VCaP (cell line): Measurements from ENCODE around the gene LMTK3.

Experiments used
- H3K27ac ChIP-seq: fragments of 450-650 bp; 2 replicates; pipeline ENCODE4 v1.5.1; 2017
- CTCF ChIP-seq: fragments of 450-650 bp; conservative IDR thresholded peaks from 2 replicates; pipeline ENCODE4 v1.5.1; 2017; ENCODE audit warnings: mild to moderate bottlenecking, moderate library complexity

Gene LMTK3

DNA sequence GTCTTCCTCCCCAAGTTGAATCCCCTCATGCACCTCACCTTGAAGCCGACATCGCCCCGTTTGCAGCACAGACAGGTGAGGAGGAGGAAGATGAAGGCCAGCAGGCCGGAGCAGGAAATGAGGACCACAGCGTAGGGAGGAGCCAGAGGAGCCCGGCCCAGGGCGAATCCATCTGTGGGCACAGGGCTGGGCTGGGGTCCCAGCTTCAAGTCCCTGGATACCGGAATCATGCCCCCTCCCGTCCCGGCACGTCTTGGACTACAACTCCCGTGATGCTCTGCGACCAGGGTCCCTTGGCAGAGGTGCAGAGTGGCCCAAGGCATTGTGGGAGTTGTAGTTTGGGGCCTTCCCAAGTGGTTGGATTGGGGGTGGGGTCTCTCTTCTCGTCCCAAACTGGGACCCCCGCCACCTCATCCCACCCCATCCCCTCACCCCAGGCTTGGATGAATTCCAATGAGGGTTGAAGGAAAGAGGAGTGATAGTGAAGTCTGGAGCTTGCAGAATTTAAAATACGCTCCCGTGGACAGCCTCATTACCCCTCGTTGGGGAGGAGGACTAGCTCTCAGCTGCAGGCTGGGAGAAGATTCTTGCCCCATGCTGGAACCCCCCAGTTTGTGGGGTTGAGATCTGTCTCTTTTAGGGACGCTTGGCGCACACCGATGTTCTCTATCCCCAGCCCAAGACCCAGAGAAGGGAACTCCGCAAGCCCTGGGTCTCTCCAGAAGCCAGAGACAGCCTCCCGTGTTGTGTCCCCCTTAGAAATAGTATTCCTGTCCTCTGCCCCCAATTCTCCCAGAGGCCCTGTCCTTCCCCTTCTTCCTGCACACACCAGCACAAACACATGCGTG lies 990 bp downstream of the LMTK3 start:
- H3K27ac ChIP-seq, result peak overlapping the region; percentile 52; the same call in 1 of the 2 replicates
- no peak for TF ChIP-seq CTCF

DNA sequence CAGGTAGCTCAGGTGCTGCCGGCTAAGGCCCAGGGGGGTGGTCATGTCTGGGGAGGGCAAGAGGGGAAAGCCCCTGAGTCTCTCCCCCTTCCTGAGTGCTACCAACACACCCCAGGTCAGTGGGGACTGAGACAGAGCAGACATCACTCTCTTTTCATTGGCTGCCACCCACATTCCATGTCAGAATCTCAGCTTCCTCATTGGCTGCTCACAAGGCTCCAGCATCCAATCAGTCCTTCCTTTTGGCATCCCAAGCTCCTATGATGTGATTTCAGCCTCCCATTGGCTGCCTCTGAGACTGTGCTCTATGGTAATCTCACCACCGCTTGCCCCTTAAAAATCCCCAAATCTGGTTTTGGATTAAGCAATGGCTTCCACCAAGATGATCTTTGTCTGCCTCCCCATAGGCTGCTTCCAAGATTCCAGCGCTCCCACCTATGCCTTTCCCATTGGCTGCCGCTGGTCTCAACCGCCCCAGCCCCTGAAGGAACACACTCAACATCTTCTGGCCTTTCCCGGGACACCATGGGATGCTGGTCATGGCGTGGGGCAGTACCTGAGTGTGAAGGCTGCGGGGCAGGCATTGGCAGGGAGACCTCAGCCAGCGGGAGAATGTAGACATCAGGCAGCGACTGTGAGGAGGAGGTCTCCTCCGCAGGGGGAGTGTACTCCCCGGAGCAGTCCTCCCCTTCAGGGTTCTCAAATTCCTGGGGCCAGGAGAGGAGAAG lies 2.0 kb downstream of the LMTK3 start:
- no peak for TF ChIP-seq CTCF

DNA sequence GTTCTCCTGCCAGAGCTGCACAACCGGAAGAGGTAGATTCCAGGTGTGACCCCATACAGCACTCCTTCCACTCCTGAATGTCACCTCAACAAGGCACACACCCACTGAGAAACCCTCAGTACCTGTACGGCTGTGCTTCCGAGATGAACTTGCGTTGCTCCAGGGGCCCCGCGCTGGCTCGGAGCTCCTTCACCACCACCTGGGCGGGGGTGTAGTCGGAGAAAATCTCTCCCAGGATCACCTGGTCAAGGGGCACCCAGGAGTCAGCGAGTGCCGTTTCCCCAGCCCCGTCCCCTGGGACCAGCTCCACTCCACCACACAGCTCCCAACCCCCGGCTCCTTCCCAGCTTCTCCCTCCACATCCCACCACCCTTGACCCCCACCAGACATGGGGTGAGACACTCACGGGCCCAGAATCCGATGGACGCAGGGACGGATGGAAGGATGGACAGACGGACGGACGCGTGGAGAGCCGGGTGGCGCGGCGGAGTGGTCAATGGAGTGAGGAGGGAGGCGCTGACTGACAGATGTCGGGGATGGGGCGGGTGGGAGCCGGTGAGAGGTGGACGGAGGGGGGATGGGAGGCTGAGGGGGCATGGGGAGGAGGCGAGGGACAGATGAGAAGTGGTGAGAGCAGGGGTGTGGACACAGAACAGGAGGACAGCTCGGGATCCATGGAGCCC lies 2.8 kb downstream of the LMTK3 start:
- no peak for TF ChIP-seq CTCF
- H3K27ac ChIP-seq, result no peak overlapping the region

More for the DNA sequence above, 2.0 kb downstream of the LMTK3 start:
- no peak overlapping the region for H3K27ac ChIP-seq

GRCh38 chr19:48507911-48508439 lies 3.7 kb downstream of the LMTK3 start:
- H3K27ac ChIP-seq, result no peak overlapping the region
- TF ChIP-seq CTCF, result no peak

DNA sequence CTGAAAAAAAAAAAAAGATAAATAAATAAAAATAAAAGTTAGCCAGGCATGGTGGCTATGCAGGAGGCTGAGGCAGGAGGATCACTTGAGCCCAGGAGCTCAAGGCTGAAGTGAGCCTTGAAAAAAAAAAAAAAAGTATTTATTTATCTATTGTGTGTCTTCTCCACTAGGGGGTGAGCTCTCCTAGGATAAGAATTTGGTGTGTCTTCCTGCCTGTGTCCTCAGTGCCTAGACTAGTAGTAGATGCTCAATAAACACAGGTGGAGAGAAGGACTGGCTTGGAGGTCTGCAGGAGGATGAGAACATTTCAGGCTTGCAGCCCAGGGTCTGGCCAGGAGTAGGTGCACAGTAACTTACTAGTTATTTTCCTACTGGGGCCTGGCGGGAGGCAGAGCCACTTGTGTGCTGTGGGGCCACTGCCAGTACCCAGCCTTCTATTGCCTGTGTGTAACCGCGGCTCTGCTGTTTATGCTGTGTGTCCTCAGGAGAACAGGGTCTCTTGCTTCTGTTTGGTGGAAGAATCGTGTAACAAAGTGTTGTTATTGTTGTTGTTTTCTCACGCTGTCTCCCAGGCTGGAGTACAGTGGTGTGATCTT lies 5.4 kb downstream of the LMTK3 start:
- no peak overlapping the region for H3K27ac ChIP-seq
- TF ChIP-seq CTCF, result peak; percentile 70

GRCh38 chr19:48502350-48503018 lies 9.2 kb downstream of the LMTK3 start:
- H3K27ac ChIP-seq, result peak overlapping the region; percentile 78
- no peak for TF ChIP-seq CTCF
